NCI-H460 (cell line): Measurements from ENCODE around the gene FGD3. TPM values are rescaled to one million over a fixed set of nuclear protein-coding genes. Genes with fewer than 3 reads are reported as not detected.
"Not testable (repeated sequence)": the region's sequence is repeated elsewhere in the genome, so short reads cannot be mapped to it uniquely, and the experiment has no call there.

Experiments
- DNase-seq: peaks from one replicate; pipeline ENCODE4 v3.0.0-alpha.2; 2016; ENCODE audit warnings: low read depth; ENCODE audit errors: extremely low read depth
- total RNA-seq: library from RNA; depleted of rRNA; stranded (reverse); fragments of >200 nt; shearing (Covaris generic); gene quantifications from 2 replicates; pipeline ENCODE4 v1.2.3, GENCODE V29; 2014

FGD3 gene
- total RNA-seq, 1 experiment from 2014 or later = 1.1 TPM

DNA sequence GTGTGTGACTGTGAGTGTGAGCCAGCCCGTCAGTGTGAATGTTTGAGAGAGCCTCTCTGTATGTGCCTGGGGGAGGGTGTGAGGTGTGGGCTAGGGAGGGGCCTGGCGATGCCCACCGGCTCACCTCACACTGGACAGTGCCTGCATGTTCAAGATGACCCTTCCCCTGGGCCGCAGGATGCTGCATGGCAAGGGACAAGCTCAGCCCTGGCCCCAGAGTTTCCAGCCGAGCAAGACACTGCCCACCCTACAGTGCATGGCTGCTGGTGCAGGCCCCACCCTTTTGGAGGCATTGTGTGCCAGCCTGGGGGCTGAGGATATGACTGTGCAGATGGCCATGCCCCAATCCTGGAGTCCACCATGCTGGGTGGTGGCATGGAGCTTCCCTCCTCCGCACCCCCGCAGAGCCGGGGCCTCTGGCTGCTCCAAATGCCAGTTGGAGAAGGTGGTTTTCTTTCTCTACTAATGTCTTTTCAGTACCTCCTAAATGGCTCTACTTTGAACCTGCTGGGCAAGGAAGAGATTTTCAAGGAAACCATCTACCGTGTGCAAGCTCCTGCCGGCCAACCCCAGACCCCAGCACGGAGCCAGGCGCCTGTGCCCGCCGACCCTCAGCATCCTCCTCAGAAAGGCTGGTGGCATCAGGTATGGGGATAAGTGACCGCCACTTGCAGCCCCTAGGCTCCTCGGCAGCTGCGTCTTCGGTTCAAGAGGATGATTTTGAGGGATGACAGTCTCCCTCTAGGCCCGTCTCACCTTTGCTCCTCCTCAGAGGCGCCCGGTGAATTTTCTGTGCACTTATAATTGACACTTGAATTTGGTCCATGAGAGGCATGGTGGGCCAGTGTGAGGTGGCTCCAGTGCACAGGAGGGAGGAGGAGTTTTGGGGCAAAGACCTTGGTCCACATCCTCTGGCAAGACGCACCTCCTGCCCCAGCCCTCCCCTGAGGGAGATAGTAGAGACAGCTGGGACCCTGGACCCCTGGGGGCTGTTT, 27.7 kb downstream of the FGD3 start:
- DNase-seq = no peak

GRCh38 chr9:92976431-92976830, 29.1 kb downstream of the FGD3 start:
- DNase-seq = no peak

- DNase-seq = no peak
These were observed 30.0 kb downstream of the FGD3 start for GRCh38 chr9:92977279-92977678.

- no peak for DNase-seq
These were observed 31.1 kb downstream of the FGD3 start for GRCh38 chr9:92978345-92978875.

DNA sequence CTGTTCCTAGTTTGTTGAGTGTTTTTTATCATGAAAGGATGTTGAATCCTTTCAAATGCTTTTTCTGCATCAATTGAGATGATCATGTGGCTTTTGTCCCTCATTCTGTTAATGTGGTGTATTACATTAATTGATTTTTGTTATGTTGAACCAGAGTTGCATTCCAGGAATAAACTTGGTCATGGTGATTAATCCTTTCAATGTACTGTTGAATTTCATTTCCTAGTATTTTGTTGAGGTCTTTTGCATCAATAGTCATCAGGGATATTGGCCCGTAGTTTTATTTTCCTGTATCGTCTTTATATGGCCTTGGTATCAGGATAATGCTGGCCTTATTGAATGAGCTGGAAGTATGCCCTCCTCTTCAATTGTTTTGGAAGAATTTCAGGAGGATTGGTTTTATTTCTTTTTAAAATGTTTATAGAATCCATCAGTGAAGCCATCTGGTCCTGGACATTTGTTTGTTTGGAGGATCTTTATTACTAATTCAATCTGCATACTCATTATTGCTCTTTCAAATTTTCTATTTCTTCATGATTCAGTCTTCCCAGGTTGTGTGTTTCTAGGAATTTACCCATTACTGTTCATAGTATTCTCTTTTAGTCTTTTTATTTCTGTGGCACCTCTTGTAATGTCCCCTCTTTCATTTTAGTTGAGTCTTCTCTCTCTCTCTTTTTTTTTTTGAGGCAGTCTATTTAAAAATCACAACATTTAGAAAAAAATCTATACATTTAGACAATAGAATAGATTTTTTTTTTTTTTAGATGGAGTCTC, 32.1 kb downstream of the FGD3 start:
- DNase-seq = no peak

- DNase-seq = no peak
These were observed 32.9 kb downstream of the FGD3 start for GRCh38 chr9:92980085-92980745.

- no peak for DNase-seq
These were observed 34.8 kb downstream of the FGD3 start for GRCh38 chr9:92982130-92982529.

DNA sequence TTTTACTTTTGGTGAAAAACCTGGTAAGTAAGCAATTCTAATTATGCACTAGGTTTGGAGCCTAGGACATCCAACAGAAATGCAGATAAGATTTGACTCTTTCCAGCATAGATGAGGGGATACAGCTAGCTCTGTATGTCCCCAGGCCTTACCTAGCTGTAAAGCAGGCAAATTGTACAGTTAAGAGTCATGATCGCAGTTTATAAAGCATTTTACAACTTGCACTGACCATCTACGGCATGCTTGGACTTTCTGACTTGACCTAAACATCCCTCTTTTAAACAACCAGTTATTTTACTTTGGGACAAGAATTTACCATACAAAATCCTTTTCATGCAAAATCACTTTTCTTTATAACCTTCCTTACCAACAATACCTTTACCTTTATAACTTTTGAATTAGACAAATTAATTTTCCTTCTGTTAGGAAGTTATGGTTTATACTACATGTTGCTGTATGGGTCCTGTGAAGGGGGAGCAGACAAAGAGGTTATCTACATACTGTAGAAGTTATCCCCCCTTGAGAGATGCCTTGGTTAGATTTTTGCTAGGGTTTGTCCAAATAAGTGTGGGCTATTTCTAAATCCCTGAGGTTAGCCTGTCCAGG, 36.8 kb downstream of the FGD3 start:
- DNase-seq = no peak

- no peak for DNase-seq
These were observed 37.7 kb downstream of the FGD3 start for GRCh38 chr9:92984976-92985375.

- DNase-seq = no peak
These were observed 39.1 kb downstream of the FGD3 start for GRCh38 chr9:92986176-92987119.

DNA sequence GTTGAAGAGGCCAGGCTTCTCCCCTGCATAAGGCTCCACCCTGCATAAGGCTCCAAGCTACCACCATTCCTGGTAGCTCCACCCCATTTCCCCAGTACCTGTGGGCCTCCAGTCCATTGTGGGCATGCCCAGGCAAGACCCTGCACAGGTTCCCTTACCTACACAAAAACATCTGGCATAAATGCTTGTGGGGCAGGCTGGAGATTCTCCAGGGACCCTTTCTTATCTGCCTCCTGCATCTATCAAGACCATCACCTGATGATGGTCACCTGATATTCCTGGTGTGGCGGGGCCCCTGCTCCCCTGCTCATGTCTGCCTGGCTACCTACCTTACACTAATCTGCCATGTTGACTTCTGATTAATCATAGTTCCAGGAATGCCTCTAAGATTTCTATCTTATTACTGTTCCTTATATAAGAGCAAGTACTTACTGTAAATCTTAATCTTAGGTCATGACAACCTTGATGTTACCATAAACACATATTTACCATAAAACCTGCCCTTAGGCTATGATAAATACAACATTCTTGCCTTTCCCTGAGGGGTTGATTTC, 41.0 kb downstream of the FGD3 start:
- DNase-seq = no peak

GRCh38 chr9:92989561-92989960, 42.2 kb downstream of the FGD3 start:
- DNase-seq = no peak

- no peak for DNase-seq
These were observed 43.1 kb downstream of the FGD3 start for GRCh38 chr9:92990461-92990860.

DNA sequence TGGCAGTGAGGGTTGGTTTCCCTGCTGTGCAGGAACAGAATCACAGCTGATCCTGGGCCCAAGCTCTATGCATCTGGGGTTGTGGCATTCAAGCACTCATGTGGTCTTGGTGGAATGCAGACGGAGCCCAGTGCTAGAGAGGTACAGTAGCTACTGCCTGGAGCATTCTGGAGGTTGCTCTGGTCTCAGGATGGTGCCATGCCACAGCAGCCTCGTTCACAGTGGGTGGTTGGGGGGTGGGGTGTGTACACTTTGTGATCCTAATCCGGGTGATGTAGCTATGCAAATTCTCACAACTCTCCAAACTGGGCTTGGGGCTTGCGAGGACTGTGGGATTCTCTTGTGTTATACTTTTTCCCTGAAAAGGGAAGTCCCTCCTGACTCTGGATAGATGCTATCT, 45.2 kb downstream of the FGD3 start:
- DNase-seq = no peak

GRCh38 chr9:92998871-92999270, 51.5 kb downstream of the FGD3 start:
- not testable (repeated sequence) for DNase-seq

- no peak for DNase-seq
These were observed 53.7 kb downstream of the FGD3 start for GRCh38 chr9:93001031-93001430.

DNA sequence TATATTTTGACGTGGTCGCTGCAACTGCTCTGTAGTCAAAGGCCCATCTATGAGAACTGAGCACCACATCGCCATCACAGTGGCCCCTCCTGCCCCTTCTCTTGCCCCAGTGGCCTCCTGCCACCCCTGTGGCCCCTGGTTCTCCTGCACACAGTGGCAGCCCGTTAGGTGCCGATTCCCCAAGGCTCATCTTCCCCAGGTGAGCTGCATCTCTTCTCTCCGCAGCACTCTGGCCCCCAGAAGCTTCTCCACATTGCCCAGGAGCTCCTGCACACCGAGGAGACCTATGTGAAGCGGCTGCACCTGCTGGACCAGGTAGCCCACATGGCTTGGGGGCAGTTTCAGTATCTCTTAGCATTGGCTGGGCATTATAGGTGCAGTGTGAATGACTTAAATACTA, 55.4 kb downstream of the FGD3 start:
- DNase-seq = no peak

GRCh38 chr9:93003552-93004407, 56.5 kb downstream of the FGD3 start:
- DNase-seq = peak; percentile 71
